HG03571 (cell line): ENCODE measurements around the gene POU4F2.

ENCODE experiments used
- ATAC-seq: cut with Tn5 transposase; IDR thresholded peaks from one replicate; pipeline ENCODE4 v1.9.1; 2021; ENCODE audit not compliant: unreplicated experiment

Gene POU4F2

GRCh38 chr4:146638786-146639505, at the start of gene POU4F2:
POU4F2 (plus strand) TSS chr4:146638893; CDS start chr4:146639141, 248 bp downstream.
- no peak for ATAC-seq

- no peak for ATAC-seq
Observed at GRCh38 chr4:146590801-146591200, 47.9 kb upstream of the POU4F2 start.

GRCh38 chr4:146592019-146592418, 46.7 kb upstream of the POU4F2 start:
- no peak for ATAC-seq

- ATAC-seq, result no peak
Observed at GRCh38 chr4:146632770-146633470, 5.8 kb upstream of the POU4F2 start.

GRCh38 chr4:146633471-146633800, 5.3 kb upstream of the POU4F2 start:
- no peak for ATAC-seq

- no peak for ATAC-seq
Observed at GRCh38 chr4:146634825-146635224, 3.9 kb upstream of the POU4F2 start.

GRCh38 chr4:146637621-146638332, 916 bp upstream of the POU4F2 start:
- no peak for ATAC-seq

- no peak for ATAC-seq
Observed at GRCh38 chr4:146638333-146638785, 334 bp upstream of the POU4F2 start.

GRCh38 chr4:146639506-146639932, 826 bp downstream of the POU4F2 start:
- no peak for ATAC-seq

- ATAC-seq, result no peak
Observed at GRCh38 chr4:146640021-146640464, 1.4 kb downstream of the POU4F2 start.

- no peak for ATAC-seq
Observed at GRCh38 chr4:146640465-146641061, 1.9 kb downstream of the POU4F2 start.

- no peak for ATAC-seq
Observed at GRCh38 chr4:146641762-146642161, 3.1 kb downstream of the POU4F2 start.

GRCh38 chr4:146643812-146644401, 5.2 kb downstream of the POU4F2 start:
- ATAC-seq, result no peak

GRCh38 chr4:146645921-146646320, 7.2 kb downstream of the POU4F2 start:
- ATAC-seq, result no peak

GRCh38 chr4:146646593-146647325, 8.1 kb downstream of the POU4F2 start:
- no peak for ATAC-seq

GRCh38 chr4:146647615-146648460, 9.1 kb downstream of the POU4F2 start:
- ATAC-seq, result no peak

GRCh38 chr4:146648461-146648783, 9.7 kb downstream of the POU4F2 start:
- no peak for ATAC-seq

GRCh38 chr4:146649232-146649631, 10.5 kb downstream of the POU4F2 start:
- no peak for ATAC-seq

GRCh38 chr4:146650034-146650433, 11.3 kb downstream of the POU4F2 start:
- no peak for ATAC-seq
